NOMO-1 (cell line): Measurements from ENCODE around the gene BCORL1.

Source experiments
- DNase-seq, 2 experiments: peaks; one replicate each; lab custom pipeline; 2025; ENCODE audit not compliant: unreplicated experiment in 2 of 2; lab: John Stamatoyannopoulos, UW

The BCORL1 gene

DNA sequence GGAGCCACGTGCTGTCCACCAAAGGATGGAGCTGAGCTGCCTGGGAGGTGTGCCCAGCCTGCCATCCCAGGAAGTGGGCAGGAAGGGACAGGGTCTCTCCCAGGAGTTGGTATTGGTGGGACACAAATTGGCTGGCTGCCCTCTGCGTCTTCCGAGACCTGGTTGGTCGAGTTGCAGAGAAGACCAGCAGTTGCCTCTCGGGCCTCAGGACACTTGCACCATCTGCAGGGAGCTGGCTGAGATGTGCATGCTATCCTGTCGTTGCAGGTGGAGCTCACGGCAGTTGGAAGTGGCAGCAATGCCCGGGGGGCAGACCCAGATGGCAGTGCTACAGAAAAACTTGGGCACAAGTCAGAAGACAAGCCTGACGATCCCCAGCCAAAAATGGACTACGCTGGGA lies 30.2 kb downstream of the BCORL1 start:
- DNase-seq: no peak

DNA sequence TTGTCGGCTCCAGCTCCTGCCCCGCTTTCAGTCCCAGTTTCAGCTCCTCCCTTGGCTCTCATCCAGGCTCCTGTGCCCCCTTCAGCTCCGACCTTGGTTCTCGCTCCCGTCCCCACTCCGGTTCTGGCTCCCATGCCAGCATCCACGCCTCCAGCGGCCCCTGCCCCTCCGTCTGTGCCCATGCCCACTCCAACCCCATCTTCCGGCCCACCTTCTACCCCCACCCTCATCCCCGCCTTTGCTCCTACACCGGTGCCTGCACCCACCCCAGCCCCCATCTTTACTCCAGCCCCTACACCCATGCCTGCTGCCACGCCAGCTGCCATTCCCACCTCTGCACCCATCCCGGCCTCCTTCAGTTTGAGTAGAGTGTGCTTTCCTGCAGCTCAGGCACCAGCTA lies 31.2 kb downstream of the BCORL1 start:
- DNase-seq: no peak

DNA sequence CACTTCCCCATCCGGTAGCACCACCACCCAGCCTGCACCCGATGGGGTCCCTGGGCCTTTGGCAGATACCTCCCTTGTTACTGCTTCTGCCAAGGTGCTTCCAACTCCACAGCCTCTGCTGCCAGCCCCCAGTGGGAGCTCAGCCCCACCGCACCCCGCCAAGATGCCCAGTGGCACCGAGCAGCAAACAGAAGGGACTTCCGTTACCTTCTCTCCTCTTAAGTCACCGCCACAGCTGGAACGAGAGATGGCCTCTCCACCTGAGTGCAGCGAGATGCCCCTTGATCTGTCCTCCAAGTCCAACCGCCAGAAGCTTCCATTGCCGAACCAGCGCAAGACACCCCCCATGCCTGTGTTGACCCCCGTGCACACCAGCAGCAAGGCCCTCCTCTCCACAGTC lies 31.9 kb downstream of the BCORL1 start:
- no peak for DNase-seq

DNA sequence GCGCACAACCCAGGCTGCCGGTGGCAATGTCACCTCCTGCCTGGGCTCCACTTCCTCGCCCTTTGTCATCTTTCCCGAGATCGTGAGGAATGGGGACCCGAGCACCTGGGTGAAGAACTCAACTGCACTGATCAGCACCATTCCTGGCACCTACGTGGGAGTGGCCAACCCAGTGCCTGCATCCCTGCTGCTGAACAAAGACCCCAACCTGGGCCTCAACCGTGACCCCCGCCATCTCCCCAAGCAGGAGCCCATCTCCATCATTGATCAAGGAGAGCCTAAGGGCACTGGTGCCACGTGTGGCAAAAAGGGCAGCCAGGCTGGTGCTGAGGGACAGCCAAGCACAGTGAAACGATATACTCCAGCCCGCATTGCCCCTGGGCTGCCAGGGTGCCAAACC lies 32.3 kb downstream of the BCORL1 start:
- DNase-seq: no peak

DNA sequence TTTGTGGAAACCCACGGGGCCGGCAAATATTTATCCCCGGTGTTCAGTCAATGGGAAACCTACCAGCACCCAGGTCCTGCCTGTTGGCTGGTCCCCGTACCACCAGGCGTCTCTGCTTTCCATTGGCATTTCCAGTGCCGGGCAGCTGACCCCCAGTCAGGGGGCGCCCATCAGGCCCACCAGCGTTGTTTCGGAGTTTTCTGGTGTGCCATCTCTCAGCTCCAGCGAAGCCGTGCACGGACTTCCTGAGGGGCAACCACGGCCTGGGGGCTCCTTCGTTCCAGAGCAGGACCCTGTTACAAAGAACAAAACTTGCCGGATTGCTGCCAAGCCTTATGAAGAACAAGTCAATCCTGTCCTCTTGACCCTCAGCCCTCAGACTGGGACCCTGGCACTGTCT lies 32.7 kb downstream of the BCORL1 start:
- no peak for DNase-seq

DNA sequence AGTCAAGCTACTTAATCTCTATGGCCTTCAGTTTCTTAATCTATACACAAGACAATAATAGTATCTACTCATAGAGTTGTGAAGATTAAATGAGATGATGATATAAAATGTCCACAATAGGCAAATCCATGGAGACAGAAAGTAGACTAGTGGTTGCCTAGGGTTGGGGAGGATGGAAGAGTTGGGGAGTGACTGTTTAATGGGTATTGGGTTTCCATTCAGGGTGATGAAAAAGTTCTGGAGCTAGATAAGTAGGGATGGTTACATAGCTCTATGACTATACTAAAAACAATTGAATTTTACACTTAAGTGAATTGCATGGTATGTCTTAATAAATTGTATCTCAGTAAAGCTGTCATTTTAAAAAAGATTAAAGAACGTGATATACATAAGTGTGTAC lies 35.7 kb downstream of the BCORL1 start:
- no peak for DNase-seq

DNA sequence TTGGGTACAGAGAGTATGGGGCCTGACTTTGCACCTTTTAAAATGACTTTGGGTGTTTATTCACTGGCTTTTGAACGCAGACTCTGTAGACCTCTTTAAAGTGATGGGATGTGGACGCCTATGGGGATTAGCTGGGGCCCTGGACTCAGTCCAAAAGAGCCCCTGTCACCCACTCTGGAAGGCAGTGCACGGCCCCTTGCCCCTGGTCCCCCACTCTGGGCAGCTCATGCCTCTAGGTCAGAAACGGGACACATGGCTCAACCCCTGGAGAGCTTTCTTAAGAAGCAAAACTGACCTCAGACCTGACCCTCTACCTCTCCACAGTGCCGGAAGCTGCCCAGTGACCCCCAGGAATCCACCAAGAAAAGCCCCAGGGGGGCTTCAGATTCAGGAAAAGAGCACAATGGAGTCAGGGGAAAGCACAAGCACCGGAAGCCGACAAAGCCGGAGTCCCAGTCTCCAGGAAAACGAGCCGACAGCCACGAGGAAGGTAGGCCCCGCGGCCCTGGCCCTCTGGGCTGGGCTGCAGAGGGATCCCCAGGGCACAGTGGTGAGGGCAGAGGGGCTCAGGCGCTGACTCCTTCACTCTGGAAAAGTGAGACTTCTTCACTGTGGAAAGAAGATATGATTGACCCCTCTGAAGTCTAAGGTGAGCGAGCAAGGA lies 38.4 kb downstream of the BCORL1 start:
- DNase-seq: no peak

DNA sequence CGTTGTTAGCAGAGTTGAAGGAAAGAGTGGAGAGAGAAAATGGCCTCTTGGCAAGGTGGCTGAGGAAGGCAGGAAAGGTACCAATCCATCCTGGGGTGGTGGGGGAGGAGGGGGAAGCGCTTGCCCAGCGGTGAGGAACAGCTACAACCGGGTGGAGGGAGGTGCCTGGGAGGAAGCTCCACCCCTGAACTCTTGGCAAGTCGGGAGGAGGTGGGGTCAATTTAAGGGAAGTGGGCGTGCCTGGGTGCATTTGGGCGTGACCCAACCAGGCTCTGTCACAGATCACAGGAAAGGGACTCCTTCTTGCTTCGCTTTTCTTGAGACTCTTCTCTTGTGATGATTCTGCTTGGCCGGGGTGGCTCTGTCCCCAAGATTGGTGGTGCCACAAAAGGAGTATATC lies 41.7 kb downstream of the BCORL1 start:
- DNase-seq: peak; percentile 77 to 88

DNA sequence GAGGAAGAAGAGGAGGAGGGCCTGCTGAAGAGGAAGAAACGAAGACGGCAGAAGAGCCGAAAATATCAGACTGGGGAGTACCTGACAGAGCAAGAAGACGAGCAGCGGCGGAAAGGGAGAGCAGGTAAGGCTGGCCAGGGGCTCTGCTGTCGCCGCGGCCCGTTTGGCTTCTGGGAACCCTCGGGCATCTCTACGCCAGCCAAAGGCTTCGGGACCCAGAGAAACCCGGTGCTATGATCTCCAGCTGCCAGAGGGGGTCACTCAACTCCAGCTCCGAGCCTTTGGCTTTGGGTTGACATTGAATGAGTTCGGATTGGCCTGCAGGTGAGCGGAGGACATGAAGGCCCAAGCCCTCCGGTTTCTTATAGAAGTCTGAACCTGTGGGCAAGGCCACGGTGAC lies 42.8 kb downstream of the BCORL1 start:
- DNase-seq: no peak

DNA sequence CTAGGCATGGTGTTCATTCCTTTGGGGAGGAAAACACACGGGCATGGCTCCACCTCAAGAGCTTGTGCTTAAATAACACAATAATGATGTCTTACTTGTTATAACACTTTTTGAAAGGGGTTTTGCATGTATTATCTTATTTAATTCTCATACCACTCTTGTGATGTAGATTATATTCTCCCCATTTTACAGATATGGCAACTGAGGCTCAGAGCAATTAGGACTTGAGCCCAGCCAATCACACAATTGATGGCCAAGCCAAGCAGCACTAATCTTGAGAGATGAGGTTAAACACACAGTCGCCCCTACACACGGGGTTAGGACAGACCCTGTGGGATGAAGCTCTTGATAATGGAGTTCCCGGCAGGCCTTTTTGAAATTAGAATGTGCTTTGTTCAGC lies 45.1 kb downstream of the BCORL1 start:
- DNase-seq: no peak

DNA sequence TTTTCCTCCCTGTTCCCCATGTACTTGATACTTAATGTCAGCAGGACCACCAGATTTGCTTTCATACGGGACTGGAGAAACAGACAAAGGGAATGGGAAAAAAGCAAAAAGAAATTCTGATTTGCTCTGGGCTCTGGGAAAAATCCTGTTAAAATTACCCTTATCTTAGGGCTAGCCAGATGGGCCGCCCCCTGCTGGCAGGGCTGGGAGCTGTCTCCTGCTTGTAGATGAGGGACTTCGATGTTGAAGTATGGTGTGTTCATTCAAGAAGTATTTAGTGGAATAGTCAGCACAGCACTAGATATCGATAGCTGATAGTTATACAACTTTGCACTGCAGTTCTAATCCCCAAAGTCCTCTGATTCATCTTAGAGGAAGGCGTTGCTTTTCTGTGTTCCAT lies 45.8 kb downstream of the BCORL1 start:
- DNase-seq: peak; percentile 13 to 20

DNA sequence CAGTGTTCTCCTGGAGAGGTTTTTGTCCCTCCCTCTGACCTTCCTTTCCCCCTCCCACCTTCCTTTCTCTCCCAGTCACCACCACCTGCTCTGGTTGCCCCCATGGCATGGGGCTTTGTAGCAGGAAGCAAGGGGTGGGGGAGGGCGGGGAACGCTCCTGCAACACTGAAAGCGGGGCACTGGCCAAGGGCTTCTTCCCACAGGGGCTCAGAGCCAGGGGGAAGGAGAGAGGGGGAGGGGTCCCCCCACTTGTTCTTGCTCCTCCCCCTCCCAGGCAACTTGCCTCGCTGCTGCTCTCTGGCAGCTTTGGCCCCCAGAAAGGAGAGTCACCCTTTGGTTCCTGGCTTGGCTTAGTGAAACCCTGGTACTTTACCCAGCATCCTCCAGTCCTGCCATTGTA lies 48.4 kb downstream of the BCORL1 start:
- DNase-seq: no peak

DNA sequence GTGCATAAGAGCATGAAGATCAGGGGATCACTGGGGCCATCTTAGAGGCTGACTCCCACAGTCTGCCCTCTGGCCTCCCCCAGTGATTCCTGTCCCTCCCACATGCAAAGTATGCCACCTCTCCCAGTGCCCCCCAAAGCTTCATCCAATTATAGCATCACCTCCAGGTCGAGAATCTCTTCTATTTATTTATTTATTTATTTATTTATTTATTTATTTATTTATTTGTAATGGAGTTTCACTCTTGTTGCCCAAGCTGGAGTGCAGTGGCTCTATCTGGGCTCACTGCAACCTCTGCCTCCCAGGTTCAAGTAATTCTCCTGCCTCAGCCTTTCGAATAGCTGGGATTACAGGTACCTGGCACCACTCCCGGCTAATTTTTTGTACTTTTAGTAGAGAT lies 50.1 kb downstream of the BCORL1 start:
- no peak for DNase-seq

DNA sequence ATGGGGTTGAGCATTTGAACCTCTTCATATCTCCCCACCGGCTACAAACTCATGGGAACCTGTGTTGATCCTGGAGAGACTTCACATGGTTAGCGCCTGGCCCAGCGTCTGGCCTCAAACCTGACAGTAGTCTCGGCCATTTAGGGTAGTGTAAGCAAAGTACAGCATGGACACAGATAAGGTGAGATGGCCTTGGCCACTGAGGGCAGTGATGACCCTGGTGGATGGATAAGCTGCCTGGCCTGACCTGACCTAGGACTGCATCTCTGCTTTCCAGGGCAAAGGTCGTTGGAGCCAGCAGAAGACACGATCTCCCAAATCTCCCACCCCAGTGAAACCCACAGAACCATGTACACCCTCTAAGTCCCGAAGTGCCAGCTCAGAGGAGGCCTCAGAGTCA lies 51.7 kb downstream of the BCORL1 start:
- DNase-seq: no peak

DNA sequence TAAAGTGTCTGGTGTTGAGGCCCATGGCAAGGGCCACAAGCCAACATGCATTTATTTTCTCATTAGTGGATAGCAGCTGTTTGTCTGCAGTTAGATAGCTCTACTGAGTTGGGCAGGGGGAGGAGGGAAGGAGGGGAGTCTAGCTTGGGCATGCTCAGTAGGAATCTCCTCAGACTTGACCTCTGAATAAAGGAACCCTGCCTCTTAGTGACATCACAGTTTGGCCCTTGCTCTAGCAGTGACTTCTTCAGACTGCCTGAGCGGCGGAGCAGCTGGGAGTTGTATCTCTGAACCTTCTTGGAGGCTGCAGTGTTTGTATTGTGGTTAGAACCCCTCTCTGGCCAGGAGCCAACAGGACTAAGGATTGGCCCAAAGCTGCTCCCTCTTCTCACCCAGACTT lies 57.4 kb downstream of the BCORL1 start:
- no peak for DNase-seq

DNA sequence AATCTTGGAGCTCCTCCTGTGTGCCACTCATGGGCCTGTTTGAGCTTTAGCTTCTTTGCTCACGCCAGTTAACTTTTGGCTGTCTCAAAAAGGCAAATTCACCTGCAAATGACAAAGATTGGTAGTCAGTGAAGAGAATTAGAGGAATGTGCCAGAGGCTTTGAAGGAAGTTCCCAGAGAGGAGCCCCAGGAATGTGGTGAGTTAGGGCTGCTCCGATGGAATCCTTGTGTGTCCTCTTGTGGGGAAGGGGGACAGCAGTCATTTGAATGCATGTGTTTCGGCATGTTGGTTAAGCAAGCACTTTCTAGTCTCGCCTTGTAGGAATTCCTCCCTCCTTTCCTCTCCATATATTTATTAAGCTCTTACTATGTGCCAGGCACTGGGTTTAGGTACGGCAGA lies 65.0 kb downstream of the BCORL1 start:
- no peak for DNase-seq

DNA sequence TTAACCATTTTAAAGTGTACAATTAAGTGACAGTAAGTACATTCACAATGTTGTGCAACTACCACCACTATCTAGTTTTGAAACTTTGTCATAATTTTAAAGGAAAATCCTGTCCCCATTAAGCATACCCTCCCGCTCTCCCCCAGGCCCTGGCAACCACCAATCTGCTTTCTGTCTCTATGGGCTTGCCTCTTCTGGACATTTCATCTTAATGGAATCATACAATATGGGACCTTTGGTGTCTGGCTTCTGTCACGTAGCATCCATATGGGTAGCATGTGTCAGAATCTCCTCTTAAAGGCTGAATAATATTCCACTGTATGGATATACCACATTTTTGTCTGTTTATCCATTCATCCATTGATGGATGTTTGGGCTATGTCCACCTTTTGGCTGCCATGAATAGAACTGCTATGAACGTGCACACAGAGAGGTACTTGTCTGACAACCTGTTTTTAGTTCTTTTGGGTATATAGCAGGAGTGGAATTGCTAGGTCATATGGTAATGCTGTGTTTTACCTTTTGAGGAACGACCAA lies 66.3 kb downstream of the BCORL1 start:
- DNase-seq: no peak

DNA sequence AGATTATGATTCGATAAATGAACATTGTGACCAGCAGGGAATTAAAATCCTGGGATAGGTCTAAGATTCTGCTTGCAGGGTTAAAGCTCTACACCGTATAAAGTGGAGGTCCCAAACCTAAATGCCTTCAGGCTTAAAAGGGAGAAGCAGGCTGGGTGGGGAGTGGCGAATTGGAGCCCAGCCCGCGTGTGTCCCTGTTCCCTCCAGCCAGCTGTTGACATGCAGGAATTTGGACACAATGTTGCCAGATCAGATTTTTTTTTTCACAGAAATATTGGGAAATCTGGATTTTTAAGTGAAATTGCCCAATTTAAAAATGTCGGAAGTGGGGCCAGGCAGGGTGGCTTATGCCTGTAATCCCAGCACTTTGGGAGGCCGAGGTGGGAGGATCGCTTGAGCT lies 67.4 kb downstream of the BCORL1 start:
- DNase-seq: no peak

DNA sequence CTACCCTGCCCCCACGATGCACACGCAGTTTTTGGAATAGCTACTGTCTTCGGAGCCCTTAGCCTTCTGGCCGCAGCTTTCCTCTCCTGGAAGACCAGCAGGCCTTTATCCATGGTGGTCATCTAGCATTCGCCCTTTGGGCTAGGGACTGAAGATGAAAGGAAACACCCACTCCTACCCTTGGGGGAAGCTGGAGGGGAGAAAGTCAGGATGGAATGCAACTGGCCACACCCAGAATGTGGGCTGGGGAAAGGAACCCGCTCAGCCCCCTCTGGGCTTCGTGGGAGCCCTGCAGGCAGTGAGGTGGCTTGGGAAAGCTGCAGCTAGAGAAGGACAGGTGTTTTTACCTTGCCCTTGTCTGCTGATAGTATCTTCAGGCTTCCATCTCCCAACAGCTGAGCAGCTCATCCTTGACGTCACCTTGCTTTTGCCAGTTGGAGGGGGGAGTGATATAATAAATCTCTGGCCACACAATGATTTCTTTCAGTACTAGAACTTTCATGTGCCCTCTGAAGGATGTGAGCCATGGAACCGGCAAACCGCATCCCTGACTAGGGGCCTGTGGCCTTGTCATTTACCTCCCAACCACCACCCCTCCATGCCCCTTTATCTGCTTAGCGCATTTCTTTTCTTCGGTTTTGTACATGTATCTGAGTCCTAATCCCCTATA lies 68.9 kb downstream of the BCORL1 start:
- no peak for DNase-seq

DNA sequence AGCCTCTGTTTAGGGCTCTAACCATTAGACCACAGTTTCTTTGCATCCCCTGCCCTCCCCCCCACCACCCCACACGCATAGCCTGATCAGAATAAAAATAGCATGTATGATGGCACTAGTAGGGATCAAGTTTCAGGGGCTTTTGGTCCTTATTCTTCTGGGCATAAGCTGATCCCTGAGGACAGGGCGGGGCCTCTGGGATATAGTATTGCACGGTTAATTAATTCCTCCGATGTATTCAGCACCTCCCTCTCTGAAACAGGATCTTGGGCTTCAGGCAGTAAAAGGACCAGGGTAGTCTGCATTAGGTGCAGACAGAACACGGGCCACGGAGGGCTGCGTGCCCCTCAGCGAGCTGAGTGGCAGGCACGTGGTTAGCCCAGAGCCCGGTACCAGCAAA lies 70.8 kb downstream of the BCORL1 start:
- DNase-seq: no peak

DNA sequence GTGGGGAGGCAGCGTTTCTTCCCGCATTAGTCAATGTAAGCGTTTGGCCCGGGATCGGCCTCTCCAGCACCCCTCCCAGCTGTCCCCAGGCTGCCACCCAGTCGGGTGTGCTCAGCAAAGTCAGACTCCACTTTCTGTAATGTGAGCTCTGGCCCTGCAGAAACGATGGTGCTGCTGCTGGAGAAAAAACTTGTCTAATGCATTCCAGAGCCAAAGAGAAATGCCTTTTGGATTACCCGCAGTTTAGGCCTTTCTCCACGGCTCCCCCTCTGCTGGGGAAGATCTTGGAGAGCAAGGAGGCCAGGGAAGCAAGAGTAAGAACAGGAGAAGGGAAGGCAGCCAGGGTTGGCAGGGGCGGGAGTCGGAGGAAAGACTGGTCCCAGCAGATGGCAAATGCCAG lies 72.7 kb downstream of the BCORL1 start:
- no peak for DNase-seq

DNA sequence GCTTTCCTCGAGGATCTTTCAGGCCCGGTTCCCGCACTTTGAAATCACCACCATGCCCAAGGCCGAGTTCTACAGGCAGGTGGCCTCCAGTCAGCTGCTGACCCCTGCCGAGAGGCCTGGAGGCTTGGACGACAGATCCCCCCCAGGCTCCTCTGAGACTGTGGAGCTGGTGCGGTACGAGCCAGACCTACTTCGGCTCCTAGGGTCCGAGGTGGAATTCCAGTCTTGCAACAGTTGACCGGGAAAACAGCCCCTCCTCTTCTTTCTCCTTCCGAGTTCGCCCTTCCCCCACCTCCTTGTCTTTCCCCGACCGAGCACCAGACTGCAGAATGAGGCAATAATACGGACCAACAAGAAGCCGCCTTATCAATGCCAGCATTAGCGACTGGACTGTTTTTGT lies 73.5 kb downstream of the BCORL1 start:
- no peak for DNase-seq

DNA sequence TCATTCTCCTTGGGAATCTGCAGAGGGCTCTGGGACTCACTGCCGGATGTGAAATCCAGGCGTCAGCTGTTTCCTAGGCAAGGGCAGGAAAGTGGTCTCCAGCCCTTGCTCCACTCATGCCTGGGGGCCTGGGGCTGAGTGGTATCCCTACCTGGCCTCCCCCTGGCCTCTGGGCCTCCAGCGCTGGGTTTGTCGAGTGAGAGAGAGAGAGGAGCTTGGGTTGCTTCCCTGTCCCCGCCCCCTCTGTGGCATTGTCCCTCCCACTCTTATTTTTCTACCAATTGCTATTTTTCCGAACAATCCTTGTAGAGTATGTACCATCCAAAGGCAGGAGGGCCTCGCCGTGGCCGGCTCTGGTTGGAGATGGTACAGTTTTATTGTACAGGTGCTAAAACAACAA lies 74.8 kb downstream of the BCORL1 start:
- no peak for DNase-seq
